GM23338 (cell line): Measurements from ENCODE around the gene DAB2. TPM values are rescaled to one million over a fixed set of nuclear protein-coding genes. Genes with fewer than 3 reads are reported as not detected.
A peak's percentile ranks its signal among the peaks of the same experiment; 100 is the strongest.

Experiments
- ATAC-seq: fragments of 200-7000 bp; cut with Tn5 transposase; 3 replicates; pipeline ENCODE4 v1.9.1; 2020
- DNase-seq: peaks from one replicate; pipeline ENCODE4 v3.0.0-alpha.2; 2015; ENCODE audit warnings: low spot score
- H2AFZ ChIP-seq: fragments of 200-600 bp; sonication (generic); 2 replicates; pipeline ENCODE4 v1.8.0; 2016; ENCODE audit warnings: antibody characterized with exemption, mild to moderate bottlenecking, moderate library complexity
- H3F3A ChIP-seq: fragments of 200-600 bp; sonication (generic); replicated peaks from 2 replicates; pipeline ENCODE4 v1.8.0; 2017; ENCODE audit warnings: antibody characterized with exemption, mixed run types, low read depth
- H3K27ac ChIP-seq: fragments of 200-600 bp; sonication (generic); 2 replicates; pipeline ENCODE4 v1.6.1; 2016; ENCODE audit warnings: low read depth
- H3K27me3 ChIP-seq: fragments of 200-600 bp; sonication (generic); 2 replicates; pipeline ENCODE4 v1.8.0; 2016; ENCODE audit warnings: mild to moderate bottlenecking, mixed run types, moderate library complexity; ENCODE audit not compliant: insufficient read depth
- H3K36me3 ChIP-seq: fragments of 200-600 bp; sonication (generic); 2 replicates; pipeline ENCODE4 v1.8.0; 2016; ENCODE audit warnings: mild to moderate bottlenecking; ENCODE audit not compliant: insufficient read depth
- H3K4me1 ChIP-seq: fragments of 200-600 bp; sonication (generic); 2 replicates; pipeline ENCODE4 v1.8.0; 2016; ENCODE audit warnings: mild to moderate bottlenecking, moderate library complexity; ENCODE audit not compliant: insufficient read depth
- H3K4me2 ChIP-seq: fragments of 200-600 bp; sonication (generic); 2 replicates; pipeline ENCODE4 v1.7.1; 2017; ENCODE audit warnings: mixed run types
- H3K4me3 ChIP-seq: fragments of 200-600 bp; sonication (generic); 2 replicates; pipeline ENCODE4 v1.6.1; 2016; ENCODE audit warnings: mixed run types
- H3K79me2 ChIP-seq: fragments of 200-600 bp; sonication (generic); replicated peaks from 2 replicates; pipeline ENCODE4 v1.8.0; 2017; ENCODE audit warnings: mild to moderate bottlenecking; ENCODE audit not compliant: insufficient read depth
- H3K9me2 ChIP-seq: fragments of 200-600 bp; sonication (generic); 2 replicates; pipeline ENCODE4 v1.8.0; 2017; ENCODE audit not compliant: insufficient read depth
- H4K20me1 ChIP-seq: fragments of 200-600 bp; sonication (generic); replicated peaks from 2 replicates; pipeline ENCODE4 v1.8.0; 2017; ENCODE audit warnings: mild to moderate bottlenecking; ENCODE audit not compliant: insufficient read depth
- H3K27ac Mint-ChIP-seq: 2 replicates; pipeline ENCODE4 v1.8.0; 2020; ENCODE audit warnings: inconsistent platforms, mild to moderate bottlenecking, moderate library complexity, mixed read lengths
- H3K27me3 Mint-ChIP-seq: 3 replicates; pipeline ENCODE4 v1.8.0; 2022; ENCODE audit warnings: low read depth, mild to moderate bottlenecking, moderate library complexity, mixed read lengths, inconsistent platforms; ENCODE audit not compliant: insufficient read depth, poor library complexity
- H3K36me3 Mint-ChIP-seq: 3 replicates; pipeline ENCODE4 v1.8.0; 2021; ENCODE audit warnings: low read depth, mild to moderate bottlenecking, inconsistent platforms, moderate library complexity, mixed read lengths
- H3K4me1 Mint-ChIP-seq: 3 replicates; pipeline ENCODE4 v1.8.0; 2020; ENCODE audit warnings: mild to moderate bottlenecking, inconsistent platforms, mixed read lengths
- H3K4me3 Mint-ChIP-seq: 3 replicates; pipeline ENCODE4 v1.8.0; 2021; ENCODE audit warnings: moderate library complexity, mild to moderate bottlenecking, inconsistent platforms, mixed read lengths
- H3K9me3 Mint-ChIP-seq: 3 replicates; pipeline ENCODE4 v1.8.0; 2020; ENCODE audit warnings: moderate library complexity, mild to moderate bottlenecking, inconsistent platforms, mixed read lengths
- CREB1 ChIP-seq: fragments of 250-450 bp; sonication (Bioruptor Pico); IDR thresholded peaks from 2 replicates; pipeline ENCODE4 v1.5.0; 2020; ENCODE audit warnings: low read depth, mild to moderate bottlenecking, moderate library complexity
- CTCF ChIP-seq, 2 experiments: fragments of 200-600 bp in 1 of 2; sonication (generic) in 1 of 2; conservative IDR thresholded peaks; 2 replicates each; pipeline versions ENCODE4 v1.5.1 to v1.6.1; 2016 to 2017; ENCODE audit warnings: antibody characterized with exemption in 2 of 2, low read depth in 2 of 2, mild to moderate bottlenecking in 2 of 2, moderate library complexity in 1 of 2
- EZH2 ChIP-seq: fragments of 200-600 bp; sonication (generic); IDR thresholded peaks from one replicate; pipeline ENCODE4 v1.8.0; 2017; ENCODE audit warnings: antibody characterized with exemption, mild to moderate bottlenecking, low read depth; ENCODE audit not compliant: unreplicated experiment
- EZH2phosphoT487 ChIP-seq: fragments of 200-600 bp; sonication (generic); IDR thresholded peaks from one replicate; pipeline ENCODE4 v1.8.1; 2018; ENCODE audit warnings: antibody characterized with exemption; ENCODE audit not compliant: unreplicated experiment
- JUNB ChIP-seq: IDR thresholded peaks from one replicate; pipeline ENCODE4 v1.6.1; 2016; ENCODE audit warnings: antibody characterized with exemption; ENCODE audit not compliant: unreplicated experiment
- NANOG ChIP-seq: IDR thresholded peaks from 2 replicates; pipeline ENCODE4 v1.6.1; 2016; ENCODE audit warnings: antibody characterized with exemption, borderline replicate concordance
- POLR2AphosphoS5 ChIP-seq: IDR thresholded peaks from 2 replicates; pipeline ENCODE4 v1.6.1; 2016; ENCODE audit warnings: antibody characterized with exemption, low read depth
- STAT1 ChIP-seq: IDR thresholded peaks from one replicate; pipeline ENCODE4 v1.6.1; 2016; ENCODE audit warnings: antibody characterized with exemption; ENCODE audit not compliant: unreplicated experiment
- ZNF114 ChIP-seq: fragments of 250-450 bp; sonication (Bioruptor Pico); IDR thresholded peaks from 2 replicates; pipeline ENCODE4 v1.5.0; 2020; ENCODE audit warnings: mild to moderate bottlenecking, moderate library complexity
- ZNF331 ChIP-seq: fragments of 250-450 bp; sonication (Bioruptor Pico); IDR thresholded peaks from 2 replicates; pipeline ENCODE4 v1.5.0; 2020; ENCODE audit warnings: low read depth, mild to moderate bottlenecking, moderate library complexity
- polyA plus RNA-seq: library from polyadenylated mRNA; unstranded; fragments of >200 nt; fragmentation: Nextera tagmentation; extraction: Ambion mirVana; gene quantifications from 2 replicates; pipeline ENCODE4 v1.2.1, GENCODE V29; 2016
- total RNA-seq: library from RNA; depleted of rRNA; stranded (reverse); fragments of >200 nt; shearing (Covaris generic); gene quantifications from 2 replicates; pipeline ENCODE4 v1.2.3, GENCODE V29; 2014
- TF ChIP-seq, protein P1 (sequence below): fragments of 250-450 bp; sonication (Bioruptor Pico); IDR thresholded peaks from 2 replicates; pipeline ENCODE4 v1.5.0; 2020; ENCODE audit warnings: mild to moderate bottlenecking, moderate library complexity
- TF ChIP-seq, protein P2 (sequence below): IDR thresholded peaks from one replicate; pipeline ENCODE4 v1.6.1; 2018; ENCODE audit warnings: antibody characterized with exemption; ENCODE audit not compliant: unreplicated experiment
- TF ChIP-seq, protein P3 (sequence below): IDR thresholded peaks from 2 replicates; pipeline ENCODE4 v1.6.1; 2016; ENCODE audit warnings: antibody characterized with exemption

Gene DAB2
- total and polyA plus RNA-seq, 2 experiments from 2014 or later: 6.4 to 8.4 TPM

GRCh38 chr5:39446231-39446630 lies 21.5 kb upstream of the DAB2 start:
- Histone ChIP-seq H3K4me3 (no peak overlapping the region), H3K27me3 (no peaks in the 10 kb centered on the region), H3K79me2 (no peaks in the 10 kb centered on the region), H3K9me2 (no peaks in the 10 kb centered on the region), H4K20me1 (no peaks in the 10 kb centered on the region), H3F3A (no peaks in the 10 kb centered on the region), H2AFZ (0 out of 2 replicates have a peak overlapping the region, but pooled peaks have one; percentile 9), H3K36me3 (no peaks in the 10 kb centered on the region), H3K27ac (no peak overlapping the region), H3K4me2 (no peak overlapping the region), H3K4me1 (peaks cover 4% of the 10 kb centered on the region; the same call in 1 of the 2 replicates)
- TF ChIP-seq, protein P1, sequence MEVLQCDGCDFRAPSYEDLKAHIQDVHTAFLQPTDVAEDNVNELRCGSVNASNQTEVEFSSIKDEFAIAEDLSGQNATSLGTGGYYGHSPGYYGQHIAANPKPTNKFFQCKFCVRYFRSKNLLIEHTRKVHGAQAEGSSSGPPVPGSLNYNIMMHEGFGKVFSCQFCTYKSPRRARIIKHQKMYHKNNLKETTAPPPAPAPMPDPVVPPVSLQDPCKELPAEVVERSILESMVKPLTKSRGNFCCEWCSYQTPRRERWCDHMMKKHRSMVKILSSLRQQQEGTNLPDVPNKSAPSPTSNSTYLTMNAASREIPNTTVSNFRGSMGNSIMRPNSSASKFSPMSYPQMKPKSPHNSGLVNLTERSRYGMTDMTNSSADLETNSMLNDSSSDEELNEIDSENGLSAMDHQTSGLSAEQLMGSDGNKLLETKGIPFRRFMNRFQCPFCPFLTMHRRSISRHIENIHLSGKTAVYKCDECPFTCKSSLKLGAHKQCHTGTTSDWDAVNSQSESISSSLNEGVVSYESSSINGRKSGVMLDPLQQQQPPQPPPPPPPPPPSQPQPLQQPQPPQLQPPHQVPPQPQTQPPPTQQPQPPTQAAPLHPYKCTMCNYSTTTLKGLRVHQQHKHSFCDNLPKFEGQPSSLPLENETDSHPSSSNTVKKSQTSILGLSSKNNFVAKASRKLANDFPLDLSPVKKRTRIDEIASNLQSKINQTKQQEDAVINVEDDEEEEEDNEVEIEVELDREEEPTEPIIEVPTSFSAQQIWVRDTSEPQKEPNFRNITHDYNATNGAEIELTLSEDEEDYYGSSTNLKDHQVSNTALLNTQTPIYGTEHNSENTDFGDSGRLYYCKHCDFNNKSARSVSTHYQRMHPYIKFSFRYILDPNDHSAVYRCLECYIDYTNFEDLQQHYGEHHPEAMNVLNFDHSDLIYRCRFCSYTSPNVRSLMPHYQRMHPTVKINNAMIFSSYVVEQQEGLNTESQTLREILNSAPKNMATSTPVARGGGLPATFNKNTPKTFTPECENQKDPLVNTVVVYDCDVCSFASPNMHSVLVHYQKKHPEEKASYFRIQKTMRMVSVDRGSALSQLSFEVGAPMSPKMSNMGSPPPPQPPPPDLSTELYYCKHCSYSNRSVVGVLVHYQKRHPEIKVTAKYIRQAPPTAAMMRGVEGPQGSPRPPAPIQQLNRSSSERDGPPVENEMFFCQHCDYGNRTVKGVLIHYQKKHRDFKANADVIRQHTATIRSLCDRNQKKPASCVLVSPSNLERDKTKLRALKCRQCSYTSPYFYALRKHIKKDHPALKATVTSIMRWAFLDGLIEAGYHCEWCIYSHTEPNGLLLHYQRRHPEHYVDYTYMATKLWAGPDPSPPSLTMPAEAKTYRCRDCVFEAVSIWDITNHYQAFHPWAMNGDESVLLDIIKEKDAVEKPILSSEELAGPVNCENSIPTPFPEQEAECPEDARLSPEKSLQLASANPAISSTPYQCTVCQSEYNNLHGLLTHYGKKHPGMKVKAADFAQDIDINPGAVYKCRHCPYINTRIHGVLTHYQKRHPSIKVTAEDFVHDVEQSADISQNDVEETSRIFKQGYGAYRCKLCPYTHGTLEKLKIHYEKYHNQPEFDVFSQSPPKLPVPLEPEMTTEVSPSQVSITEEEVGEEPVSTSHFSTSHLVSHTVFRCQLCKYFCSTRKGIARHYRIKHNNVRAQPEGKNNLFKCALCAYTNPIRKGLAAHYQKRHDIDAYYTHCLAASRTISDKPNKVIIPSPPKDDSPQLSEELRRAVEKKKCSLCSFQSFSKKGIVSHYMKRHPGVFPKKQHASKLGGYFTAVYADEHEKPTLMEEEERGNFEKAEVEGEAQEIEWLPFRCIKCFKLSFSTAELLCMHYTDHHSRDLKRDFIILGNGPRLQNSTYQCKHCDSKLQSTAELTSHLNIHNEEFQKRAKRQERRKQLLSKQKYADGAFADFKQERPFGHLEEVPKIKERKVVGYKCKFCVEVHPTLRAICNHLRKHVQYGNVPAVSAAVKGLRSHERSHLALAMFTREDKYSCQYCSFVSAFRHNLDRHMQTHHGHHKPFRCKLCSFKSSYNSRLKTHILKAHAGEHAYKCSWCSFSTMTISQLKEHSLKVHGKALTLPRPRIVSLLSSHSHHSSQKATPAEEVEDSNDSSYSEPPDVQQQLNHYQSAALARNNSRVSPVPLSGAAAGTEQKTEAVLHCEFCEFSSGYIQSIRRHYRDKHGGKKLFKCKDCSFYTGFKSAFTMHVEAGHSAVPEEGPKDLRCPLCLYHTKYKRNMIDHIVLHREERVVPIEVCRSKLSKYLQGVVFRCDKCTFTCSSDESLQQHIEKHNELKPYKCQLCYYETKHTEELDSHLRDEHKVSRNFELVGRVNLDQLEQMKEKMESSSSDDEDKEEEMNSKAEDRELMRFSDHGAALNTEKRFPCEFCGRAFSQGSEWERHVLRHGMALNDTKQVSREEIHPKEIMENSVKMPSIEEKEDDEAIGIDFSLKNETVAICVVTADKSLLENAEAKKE (CRISPR knock-in tag): no peak
- no peak for TF ChIP-seq POLR2AphosphoS5
- no peak for TF ChIP-seq EZH2
- TF ChIP-seq CTCF (conservative IDR thresholded peaks at IDR 0.05; ENCODE audit: low read depth in 2 of 2): no peak
- TF ChIP-seq, protein P2, sequence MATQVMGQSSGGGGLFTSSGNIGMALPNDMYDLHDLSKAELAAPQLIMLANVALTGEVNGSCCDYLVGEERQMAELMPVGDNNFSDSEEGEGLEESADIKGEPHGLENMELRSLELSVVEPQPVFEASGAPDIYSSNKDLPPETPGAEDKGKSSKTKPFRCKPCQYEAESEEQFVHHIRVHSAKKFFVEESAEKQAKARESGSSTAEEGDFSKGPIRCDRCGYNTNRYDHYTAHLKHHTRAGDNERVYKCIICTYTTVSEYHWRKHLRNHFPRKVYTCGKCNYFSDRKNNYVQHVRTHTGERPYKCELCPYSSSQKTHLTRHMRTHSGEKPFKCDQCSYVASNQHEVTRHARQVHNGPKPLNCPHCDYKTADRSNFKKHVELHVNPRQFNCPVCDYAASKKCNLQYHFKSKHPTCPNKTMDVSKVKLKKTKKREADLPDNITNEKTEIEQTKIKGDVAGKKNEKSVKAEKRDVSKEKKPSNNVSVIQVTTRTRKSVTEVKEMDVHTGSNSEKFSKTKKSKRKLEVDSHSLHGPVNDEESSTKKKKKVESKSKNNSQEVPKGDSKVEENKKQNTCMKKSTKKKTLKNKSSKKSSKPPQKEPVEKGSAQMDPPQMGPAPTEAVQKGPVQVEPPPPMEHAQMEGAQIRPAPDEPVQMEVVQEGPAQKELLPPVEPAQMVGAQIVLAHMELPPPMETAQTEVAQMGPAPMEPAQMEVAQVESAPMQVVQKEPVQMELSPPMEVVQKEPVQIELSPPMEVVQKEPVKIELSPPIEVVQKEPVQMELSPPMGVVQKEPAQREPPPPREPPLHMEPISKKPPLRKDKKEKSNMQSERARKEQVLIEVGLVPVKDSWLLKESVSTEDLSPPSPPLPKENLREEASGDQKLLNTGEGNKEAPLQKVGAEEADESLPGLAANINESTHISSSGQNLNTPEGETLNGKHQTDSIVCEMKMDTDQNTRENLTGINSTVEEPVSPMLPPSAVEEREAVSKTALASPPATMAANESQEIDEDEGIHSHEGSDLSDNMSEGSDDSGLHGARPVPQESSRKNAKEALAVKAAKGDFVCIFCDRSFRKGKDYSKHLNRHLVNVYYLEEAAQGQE: no peak
- TF ChIP-seq EZH2phosphoT487: no peak
- no peak for TF ChIP-seq NANOG
- TF ChIP-seq, protein P3, sequence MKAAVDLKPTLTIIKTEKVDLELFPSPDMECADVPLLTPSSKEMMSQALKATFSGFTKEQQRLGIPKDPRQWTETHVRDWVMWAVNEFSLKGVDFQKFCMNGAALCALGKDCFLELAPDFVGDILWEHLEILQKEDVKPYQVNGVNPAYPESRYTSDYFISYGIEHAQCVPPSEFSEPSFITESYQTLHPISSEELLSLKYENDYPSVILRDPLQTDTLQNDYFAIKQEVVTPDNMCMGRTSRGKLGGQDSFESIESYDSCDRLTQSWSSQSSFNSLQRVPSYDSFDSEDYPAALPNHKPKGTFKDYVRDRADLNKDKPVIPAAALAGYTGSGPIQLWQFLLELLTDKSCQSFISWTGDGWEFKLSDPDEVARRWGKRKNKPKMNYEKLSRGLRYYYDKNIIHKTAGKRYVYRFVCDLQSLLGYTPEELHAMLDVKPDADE: no peak
- no peak for TF ChIP-seq CREB1 (CRISPR knock-in tag)
- TF ChIP-seq STAT1: no peak
- TF ChIP-seq ZNF331: no peak
- TF ChIP-seq ZNF114: no peak
- TF ChIP-seq JUNB: no peak
- Mint-ChIP-seq H3K4me1 (peaks cover 4% of the 10 kb centered on the region; the same call in 2 of the 3 replicates), H3K4me3 (no peak overlapping the region), H3K9me3 (no peaks in the 10 kb centered on the region), H3K36me3 (no peaks in the 10 kb centered on the region), H3K27ac (no peak overlapping the region), H3K27me3 (no peaks in the 10 kb centered on the region)
- DNase-seq (no peak), ATAC-seq (no peak)
